ENCODE measurements around the gene GPRC5C.

Gene GPRC5C

GRCh38 chr17:74453665-74454196, 21.8 kb downstream of the GPRC5C start:
- peak; percentile 84 for DNase-seq

- no peak for DNase-seq
These were observed 22.5 kb downstream of the GPRC5C start for GRCh38 chr17:74454197-74455024.

GRCh38 chr17:74455025-74455545, 23.2 kb downstream of the GPRC5C start:
- DNase-seq: no peak

GRCh38 chr17:74455821-74456220, 23.9 kb downstream of the GPRC5C start:
- no peak for DNase-seq

GRCh38 chr17:74457146-74457819, 25.4 kb downstream of the GPRC5C start:
- DNase-seq: peak; percentile 83

GRCh38 chr17:74457820-74458166, 25.9 kb downstream of the GPRC5C start:
- no peak for DNase-seq

GRCh38 chr17:74458835-74459234, 26.9 kb downstream of the GPRC5C start:
- no peak for DNase-seq

GRCh38 chr17:74459622-74460021, 27.7 kb downstream of the GPRC5C start:
- DNase-seq: no peak

- no peak for DNase-seq
These were observed 28.4 kb downstream of the GPRC5C start for GRCh38 chr17:74460241-74460640.

GRCh38 chr17:74460996-74461395, 29.1 kb downstream of the GPRC5C start:
- DNase-seq: no peak

GRCh38 chr17:74461611-74462010, 29.7 kb downstream of the GPRC5C start:
- no peak for DNase-seq

- DNase-seq: no peak
These were observed 33.0 kb downstream of the GPRC5C start for GRCh38 chr17:74464730-74465377.

- no peak for DNase-seq
These were observed 33.7 kb downstream of the GPRC5C start for GRCh38 chr17:74465378-74466110.

- peak; percentile 47 for DNase-seq
These were observed 34.4 kb downstream of the GPRC5C start, which contains the start of gene CD300A for GRCh38 chr17:74466111-74466827. Gene CD300A (plus strand): TSS chr17:74466634. CDS start chr17:74466704, 70 bp downstream.

GRCh38 chr17:74466828-74467184, 34.9 kb downstream of the GPRC5C start:
- peak; percentile 48 for DNase-seq

- DNase-seq: peak; percentile 32
These were observed 35.5 kb downstream of the GPRC5C start for GRCh38 chr17:74467221-74467951.

- DNase-seq: no peak
These were observed 39.5 kb downstream of the GPRC5C start for GRCh38 chr17:74471341-74471740.

GRCh38 chr17:74472890-74473289, 41.0 kb downstream of the GPRC5C start:
- no peak for DNase-seq

GRCh38 chr17:74473294-74473693, 41.4 kb downstream of the GPRC5C start:
- no peak for DNase-seq

GRCh38 chr17:74474043-74474792, 42.3 kb downstream of the GPRC5C start:
- DNase-seq: peak; percentile 66
